CD4-positive, alpha-beta memory T cell (primary cell): ENCODE measurements around the gene CAMKK1. TPM values are rescaled to one million over a fixed set of nuclear protein-coding genes. Genes with fewer than 3 reads are reported as not detected.

Source experiments
- CTCF ChIA-PET: fragments of 350-600 bp; sonication (Branson Sonifier 250); formaldehyde crosslinking; loops from one replicate; lab custom pipeline; 2021; ENCODE audit warnings: inconsistent platforms; ENCODE audit not compliant: partially characterized antibody; lab: Charles Lee
- POLR2A ChIA-PET: fragments of 350-600 bp; sonication (Branson Sonifier 250); formaldehyde crosslinking; loops from one replicate; lab custom pipeline; 2021; ENCODE audit not compliant: partially characterized antibody; lab: Charles Lee
- DNase-seq, 5 donors: peaks; one replicate each; pipeline versions ENCODE4 v3.0.0 to v3.0.0-alpha.2; 2020 to 2022; ENCODE audit warnings: mixed read lengths in 1 of 5
- H3K27ac ChIP-seq: one replicate; pipeline ENCODE4 v1.7.0; 2013; ENCODE audit warnings: low read depth, low read length
- H3K27me3 ChIP-seq: 2 replicates; pipeline ENCODE4 v1.7.0; 2013; ENCODE audit warnings: mild to moderate bottlenecking, low read length, moderate library complexity; ENCODE audit not compliant: insufficient read depth
- H3K36me3 ChIP-seq: 2 replicates; pipeline ENCODE4 v1.7.0; 2013; ENCODE audit warnings: mild to moderate bottlenecking, low read length, moderate library complexity; ENCODE audit not compliant: insufficient read depth
- H3K4me1 ChIP-seq: 2 replicates; pipeline ENCODE4 v1.7.0; 2013; ENCODE audit warnings: mild to moderate bottlenecking, low read length, moderate library complexity; ENCODE audit not compliant: insufficient read depth
- H3K4me3 ChIP-seq, 2 donors: one replicate each; pipeline ENCODE4 v1.7.0; 2013; ENCODE audit warnings: low read length in 2 of 2, mild to moderate bottlenecking in 1 of 2
- H3K9me3 ChIP-seq, 2 donors: one replicate each; pipeline ENCODE4 v1.7.0; 2013; ENCODE audit warnings: low read length in 2 of 2, control low read depth in 1 of 2; ENCODE audit not compliant: control insufficient read depth in 1 of 2
- H3K27ac Mint-ChIP-seq, 7 donors: one replicate each; pipeline ENCODE4 v1.8.0; 2020 to 2021; ENCODE audit warnings: mixed read lengths in 7 of 7, mild to moderate bottlenecking in 6 of 7, inconsistent platforms in 3 of 7, moderate library complexity in 3 of 7
- H3K27me3 Mint-ChIP-seq, 2 donors: one replicate each; pipeline ENCODE4 v1.8.0; 2020 to 2021; ENCODE audit warnings: mixed read lengths in 2 of 2
- H3K36me3 Mint-ChIP-seq, 2 donors: one replicate each; pipeline ENCODE4 v1.8.0; 2020 to 2021; ENCODE audit warnings: mixed read lengths in 2 of 2, inconsistent platforms in 1 of 2, mild to moderate bottlenecking in 1 of 2
- H3K4me1 Mint-ChIP-seq, 4 donors: one replicate each; pipeline ENCODE4 v1.8.0; 2020 to 2021; ENCODE audit warnings: mixed read lengths in 4 of 4, mild to moderate bottlenecking in 1 of 4
- H3K4me3 Mint-ChIP-seq, 8 donors: one replicate each; pipeline ENCODE4 v1.8.0; 2020 to 2021; ENCODE audit warnings: mixed read lengths in 8 of 8, mild to moderate bottlenecking in 7 of 8, moderate library complexity in 6 of 8, inconsistent platforms in 3 of 8
- H3K9me3 Mint-ChIP-seq, 8 donors: one replicate each; pipeline ENCODE4 v1.8.0; 2020 to 2021; ENCODE audit warnings: mixed read lengths in 8 of 8, mild to moderate bottlenecking in 5 of 8, inconsistent platforms in 3 of 8, moderate library complexity in 1 of 8
- intact Hi-C: fragments of 100-400 bp; cut with micrococcal nuclease; formaldehyde crosslinking; loops from one replicate; pipeline ENCODE4 v1.15.1; 2023
- polyA plus RNA-seq, 2 donors: library from polyadenylated mRNA; unstranded; fragments of 300-500 nt; fragmentation: Illumina TruSeq; gene quantifications; one replicate each; pipeline ENCODE4 v1.2.3, GENCODE V29; 2021
- total RNA-seq, 2 experiments: library from RNA; stranded (reverse); gene quantifications; one replicate each; pipeline ENCODE4 v1.2.3, GENCODE V29; 2021

Gene CAMKK1
- total and polyA plus RNA-seq, 4 experiments from 2014 or later, result 0.18 to 3.5 (median 3.0) TPM

DNA sequence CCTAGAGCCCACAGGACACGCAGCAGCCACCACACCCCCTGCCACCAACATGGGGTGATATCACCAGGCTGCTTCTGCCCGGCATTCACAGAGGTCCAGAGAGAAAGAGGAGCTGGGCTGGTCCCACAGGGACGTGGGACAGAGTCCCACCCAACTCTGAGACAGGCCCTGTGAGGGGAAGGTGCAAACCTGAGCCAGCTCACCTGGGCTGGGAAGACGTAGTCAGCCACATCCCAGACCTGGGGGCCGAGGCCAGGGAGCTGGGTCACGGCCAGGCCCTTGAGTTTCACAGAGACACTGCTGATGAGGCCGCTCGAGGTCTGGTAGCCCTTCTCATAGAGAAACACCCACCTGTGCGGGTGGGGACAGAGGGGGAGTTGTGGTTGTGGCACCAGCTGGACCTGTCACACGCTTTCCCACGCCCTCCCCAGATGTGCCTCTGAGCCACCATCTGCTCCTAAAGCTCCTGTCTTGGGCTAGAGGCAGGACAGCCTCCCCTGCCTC, 12.2 kb upstream of the CAMKK1 start:
- no peak overlapping the region for H3K27ac ChIP-seq
- no peaks in the 10 kb centered on the region for H3K36me3 ChIP-seq

DNA sequence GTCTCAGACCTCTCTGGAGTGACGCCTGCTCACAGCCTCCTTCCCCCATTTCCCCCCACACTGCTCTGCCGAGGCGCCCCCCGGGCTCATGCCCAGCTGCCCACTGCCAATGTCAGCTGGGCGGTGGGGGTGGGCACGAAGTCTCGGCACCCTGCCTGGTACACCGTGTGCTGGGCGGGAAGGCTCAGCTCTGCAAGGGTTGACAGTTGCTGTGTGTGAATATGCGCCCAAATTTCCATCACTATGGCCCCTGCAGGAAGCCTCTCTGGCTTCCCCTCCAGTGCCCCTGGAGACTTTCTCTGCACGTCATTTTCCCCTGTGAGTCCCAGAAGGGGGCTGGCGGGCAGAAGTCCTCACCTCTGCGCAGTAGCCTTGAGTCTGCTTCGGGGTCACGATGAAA, 11.6 kb upstream of the CAMKK1 start:
- DNase-seq, result no peak
- no peaks in the 10 kb centered on the region for H3K27me3 Mint-ChIP-seq
- no peaks in the 10 kb centered on the region for H3K9me3 ChIP-seq
- intact Hi-C loops, result no loop called here
- no peak overlapping the region for H3K27ac Mint-ChIP-seq
- no peak overlapping the region for H3K4me3 Mint-ChIP-seq
- H3K4me1 Mint-ChIP-seq, result no peaks in the 10 kb centered on the region
- H3K4me3 ChIP-seq, result no peak overlapping the region
- H3K36me3 Mint-ChIP-seq, result no peaks in the 10 kb centered on the region
- POLR2A ChIA-PET, result no interaction called here
- H3K27me3 ChIP-seq, result no peaks in the 10 kb centered on the region
- H3K9me3 Mint-ChIP-seq, result no peaks in the 10 kb centered on the region
- no peaks in the 10 kb centered on the region for H3K36me3 ChIP-seq
- H3K27ac ChIP-seq, result no peak overlapping the region
- H3K4me1 ChIP-seq, result no peaks in the 10 kb centered on the region
- CTCF ChIA-PET, result interaction anchor here (1.7 kb wide), 1 partner anchor 9 kb away, joined by 10 read pairs; no protein-coding TSS in a partner anchor

More for the DNA sequence above, 12.2 kb upstream of the CAMKK1 start:
- H3K4me1 ChIP-seq, result no peaks in the 10 kb centered on the region
- Mint-ChIP-seq H3K27ac (no peak overlapping the region), H3K9me3 (no peaks in the 10 kb centered on the region), H3K27me3 (no peaks in the 10 kb centered on the region), H3K36me3 (no peaks in the 10 kb centered on the region), H3K4me1 (peaks cover 0 to under 1% (median 0%) of the 10 kb centered on the region in 4 donors), H3K4me3 (no peak overlapping the region)
- H3K9me3 ChIP-seq, result no peaks in the 10 kb centered on the region
- no peak overlapping the region for H3K4me3 ChIP-seq
- H3K27me3 ChIP-seq, result no peaks in the 10 kb centered on the region
- DNase-seq, result no peak
- ChIA-PET CTCF (interaction anchor here (1.0 to 1.7 kb wide), 3 partner anchors 8 to 60 kb away, joined by 3 to 10 read pairs (median 4); partner anchors contain the start of gene NCBP3), POLR2A (no interaction called here)
- intact Hi-C loops, result no loop called here

DNA sequence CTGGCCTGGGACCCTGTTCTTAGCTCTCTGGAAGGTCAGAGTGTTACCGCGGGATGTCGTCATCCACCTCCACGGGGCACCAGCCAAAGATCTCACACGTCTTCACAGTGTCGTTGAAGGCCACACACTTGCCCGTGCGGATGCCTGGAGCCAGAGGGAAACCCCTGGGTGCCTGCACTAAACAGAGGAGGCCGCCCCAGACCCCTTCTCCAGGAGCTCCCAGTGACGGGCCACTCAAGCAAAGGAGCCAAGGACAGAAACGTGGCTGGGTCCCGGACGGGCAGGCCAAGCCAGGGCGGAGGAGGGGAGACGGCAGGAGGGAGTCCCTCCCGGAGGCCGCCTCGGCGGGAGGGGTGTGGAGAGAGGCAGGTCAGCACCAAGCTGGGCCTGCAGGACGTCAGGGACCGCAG, 11.0 kb upstream of the CAMKK1 start:
- no peaks in the 10 kb centered on the region for H3K9me3 ChIP-seq
- intact Hi-C loops, result no loop called here
- H3K27me3 ChIP-seq, result no peaks in the 10 kb centered on the region
- CTCF ChIA-PET, result interaction anchor here (1.7 kb wide), 1 partner anchor 9 kb away, joined by 10 read pairs; no protein-coding TSS in a partner anchor
- Mint-ChIP-seq H3K9me3 (no peaks in the 10 kb centered on the region), H3K27ac (no peak overlapping the region), H3K27me3 (no peaks in the 10 kb centered on the region), H3K4me3 (no peak overlapping the region), H3K36me3 (no peaks in the 10 kb centered on the region), H3K4me1 (no peaks in the 10 kb centered on the region)
- no peaks in the 10 kb centered on the region for H3K4me1 ChIP-seq
- POLR2A ChIA-PET, result no interaction called here
- H3K4me3 ChIP-seq, result no peak overlapping the region
- H3K36me3 ChIP-seq, result no peaks in the 10 kb centered on the region
- no peak overlapping the region for H3K27ac ChIP-seq
- no peak for DNase-seq

DNA sequence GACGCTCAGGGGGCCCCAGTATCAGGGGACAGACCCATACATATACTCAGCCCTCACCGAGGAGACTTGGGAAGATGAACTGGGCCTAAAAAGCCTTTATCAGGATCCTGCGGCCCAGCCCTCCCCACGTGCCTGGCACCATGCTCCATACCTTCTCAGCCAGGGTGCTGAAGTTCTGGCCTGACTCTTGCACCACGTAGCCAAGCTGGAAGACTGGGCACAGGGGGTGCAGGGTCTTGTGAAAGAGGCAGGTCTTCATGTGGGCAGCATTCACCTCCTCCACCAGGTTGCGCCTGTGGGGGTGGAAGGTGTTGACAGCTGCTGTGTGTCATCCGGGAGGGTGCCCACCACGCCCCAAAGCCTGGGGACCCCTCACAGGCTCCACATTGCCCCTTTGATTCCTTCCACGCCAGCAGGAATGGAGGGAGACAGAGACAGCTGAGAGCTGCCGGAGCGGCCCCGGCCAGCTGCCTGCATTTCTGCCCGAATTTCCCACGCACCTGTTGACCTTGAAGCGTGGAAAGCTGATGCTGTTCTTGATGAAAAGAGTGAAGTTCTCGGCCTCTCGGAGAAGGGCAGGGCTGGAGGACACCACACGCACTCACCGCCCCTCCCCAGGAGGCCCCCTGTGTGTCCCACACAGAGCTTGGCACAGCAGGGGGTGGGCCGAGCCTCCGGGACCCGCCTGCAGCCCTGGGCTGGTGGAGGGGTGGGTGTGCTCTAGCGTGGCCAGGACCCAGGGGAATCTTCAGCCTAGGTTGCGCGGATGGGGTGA, 10.4 kb upstream of the CAMKK1 start:
- POLR2A ChIA-PET, result no interaction called here
- Histone ChIP-seq H3K36me3 (no peaks in the 10 kb centered on the region), H3K27ac (no peak overlapping the region), H3K4me1 (no peaks in the 10 kb centered on the region), H3K9me3 (no peaks in the 10 kb centered on the region), H3K4me3 (no peak overlapping the region), H3K27me3 (no peaks in the 10 kb centered on the region)
- intact Hi-C loops, result no loop called here
- no peak for DNase-seq
- no peaks in the 10 kb centered on the region for H3K27me3 Mint-ChIP-seq
- no peak overlapping the region for H3K4me3 Mint-ChIP-seq
- CTCF ChIA-PET, result interaction anchor here (1.7 to 2.9 kb wide), 2 partner anchors 10 kb away, joined by 10 to 18 read pairs; no protein-coding TSS in a partner anchor
- H3K9me3 Mint-ChIP-seq, result no peaks in the 10 kb centered on the region
- H3K4me1 Mint-ChIP-seq, result no peaks in the 10 kb centered on the region
- H3K27ac Mint-ChIP-seq, result no peak overlapping the region
- no peaks in the 10 kb centered on the region for H3K36me3 Mint-ChIP-seq

DNA sequence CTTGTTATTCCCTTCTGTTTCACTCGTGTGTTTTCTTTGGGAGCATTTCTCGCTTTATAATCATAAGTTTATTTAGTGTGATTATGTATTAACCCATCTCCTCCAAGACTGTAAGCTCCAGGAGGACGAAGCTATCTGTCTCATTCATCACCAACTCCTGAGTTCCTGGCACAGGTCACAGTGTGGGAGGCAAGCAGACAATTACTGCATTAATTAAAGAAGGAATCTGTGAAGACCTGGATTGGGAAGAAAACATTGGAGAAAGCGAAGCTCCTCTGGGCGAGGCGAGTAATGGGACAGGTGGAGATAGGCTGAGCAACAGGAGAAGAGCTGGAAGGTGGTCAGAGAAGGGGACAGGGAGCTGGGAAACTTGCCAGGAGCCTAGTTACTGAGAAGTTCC, 7.8 kb upstream of the CAMKK1 start:
- Histone ChIP-seq H3K36me3 (no peaks in the 10 kb centered on the region), H3K4me1 (no peaks in the 10 kb centered on the region), H3K27me3 (no peaks in the 10 kb centered on the region), H3K27ac (no peak overlapping the region), H3K4me3 (no peak overlapping the region), H3K9me3 (no peaks in the 10 kb centered on the region)
- ChIA-PET CTCF (interaction anchor here (2.9 kb wide), 1 partner anchor 13 kb away, joined by 18 read pairs; no protein-coding TSS in a partner anchor), POLR2A (no interaction called here)
- no peak for DNase-seq
- intact Hi-C loops, result no loop called here
- Mint-ChIP-seq H3K4me3 (no peak overlapping the region), H3K4me1 (no peaks in the 10 kb centered on the region), H3K27me3 (no peaks in the 10 kb centered on the region), H3K36me3 (no peaks in the 10 kb centered on the region), H3K9me3 (no peaks in the 10 kb centered on the region), H3K27ac (no peak overlapping the region)

DNA sequence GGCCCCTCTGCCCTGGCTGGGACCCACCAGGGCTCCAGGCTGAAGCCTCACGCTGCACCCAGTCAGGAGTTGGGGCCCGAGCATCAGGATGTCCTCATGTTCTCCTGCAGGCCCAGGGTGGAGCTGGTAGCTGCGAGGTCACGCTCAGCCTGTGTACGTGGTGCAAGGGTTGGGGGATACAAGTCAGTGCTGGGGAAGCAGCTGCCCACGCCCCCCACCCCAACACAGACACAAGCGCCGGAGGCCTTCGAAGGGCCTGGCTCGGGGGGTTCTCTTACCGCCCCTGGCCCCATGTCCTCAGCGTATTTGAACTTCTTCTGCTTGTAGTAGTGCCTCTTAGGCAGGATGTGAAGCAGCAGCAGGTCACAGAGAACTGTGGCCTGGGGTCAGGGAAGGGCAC, 4.9 kb upstream of the CAMKK1 start:
- Mint-ChIP-seq H3K4me1 (peaks cover 8 to 14% (median 11%) of the 10 kb centered on the region in 4 donors), H3K27me3 (no peaks in the 10 kb centered on the region), H3K36me3 (no peaks in the 10 kb centered on the region), H3K4me3 (no peak overlapping the region), H3K9me3 (no peaks in the 10 kb centered on the region), H3K27ac (no peak overlapping the region)
- H3K4me1 ChIP-seq, result peaks cover 9% of the 10 kb centered on the region
- H3K4me3 ChIP-seq, result no peak overlapping the region
- no peaks in the 10 kb centered on the region for H3K27me3 ChIP-seq
- H3K9me3 ChIP-seq, result no peaks in the 10 kb centered on the region
- H3K27ac ChIP-seq, result no peak overlapping the region
- POLR2A ChIA-PET, result no interaction called here
- no peaks in the 10 kb centered on the region for H3K36me3 ChIP-seq
- intact Hi-C loops, result no loop called here
- CTCF ChIA-PET, result no interaction called here
- DNase-seq, result no peak

DNA sequence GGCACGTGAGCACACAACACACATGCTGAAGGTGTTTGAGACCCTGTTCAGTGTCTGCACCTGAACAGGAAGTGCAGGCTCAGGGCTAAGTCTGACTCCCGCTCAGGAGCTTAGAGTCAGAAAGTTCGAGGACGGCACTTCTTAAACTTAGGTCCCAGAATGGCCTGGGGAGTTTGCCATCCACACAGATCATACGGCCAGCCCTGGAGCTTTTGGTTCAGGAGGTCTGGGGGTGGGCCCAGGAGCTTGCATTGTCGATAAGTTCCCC, 4.0 kb upstream of the CAMKK1 start:
- Histone ChIP-seq H3K4me3 (no peak overlapping the region), H3K27ac (no peak overlapping the region), H3K4me1 (peaks cover 11% of the 10 kb centered on the region), H3K36me3 (no peaks in the 10 kb centered on the region), H3K9me3 (no peaks in the 10 kb centered on the region), H3K27me3 (no peaks in the 10 kb centered on the region)
- ChIA-PET POLR2A (no interaction called here), CTCF (no interaction called here)
- intact Hi-C loops, result no loop called here
- H3K27ac Mint-ChIP-seq, result no peak overlapping the region
- no peaks in the 10 kb centered on the region for H3K36me3 Mint-ChIP-seq
- H3K27me3 Mint-ChIP-seq, result no peaks in the 10 kb centered on the region
- H3K4me3 Mint-ChIP-seq, result no peak overlapping the region
- peaks cover 10 to 18% (median 14%) of the 10 kb centered on the region in 4 donors for H3K4me1 Mint-ChIP-seq
- H3K9me3 Mint-ChIP-seq, result no peaks in the 10 kb centered on the region
- no peak for DNase-seq
